ENCODE data around the gene IVNS1ABP. TPM values are rescaled to one million over a fixed set of nuclear protein-coding genes. Genes with fewer than 3 reads are reported as not detected.

IVNS1ABP gene
- total RNA-seq, 2 donors from 2014 or later: 87.2 to 141 TPM

DNA sequence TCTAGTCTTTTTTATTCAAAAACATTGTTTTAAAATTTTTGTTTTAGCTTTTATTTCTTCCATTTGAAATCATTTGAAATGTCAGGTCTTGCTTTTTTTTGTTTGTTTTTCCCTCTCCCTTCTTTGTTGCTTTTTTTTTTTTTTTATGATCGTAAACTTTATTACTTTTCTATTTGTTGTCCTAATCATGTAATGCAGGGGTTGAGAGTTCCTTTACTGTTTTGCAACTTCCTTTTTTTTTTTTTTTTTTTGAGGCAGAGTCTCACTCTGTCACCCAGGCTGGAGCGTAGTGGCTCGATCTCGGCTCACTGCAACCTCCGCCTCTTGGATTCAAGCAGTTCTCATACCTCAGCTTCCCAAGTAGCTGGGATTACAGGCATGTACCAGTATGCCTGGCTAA lies 24.8 kb downstream of the IVNS1ABP start:
- DNase-seq: no peak
- intact Hi-C loops (cut with DNase I): no loop called here

DNA sequence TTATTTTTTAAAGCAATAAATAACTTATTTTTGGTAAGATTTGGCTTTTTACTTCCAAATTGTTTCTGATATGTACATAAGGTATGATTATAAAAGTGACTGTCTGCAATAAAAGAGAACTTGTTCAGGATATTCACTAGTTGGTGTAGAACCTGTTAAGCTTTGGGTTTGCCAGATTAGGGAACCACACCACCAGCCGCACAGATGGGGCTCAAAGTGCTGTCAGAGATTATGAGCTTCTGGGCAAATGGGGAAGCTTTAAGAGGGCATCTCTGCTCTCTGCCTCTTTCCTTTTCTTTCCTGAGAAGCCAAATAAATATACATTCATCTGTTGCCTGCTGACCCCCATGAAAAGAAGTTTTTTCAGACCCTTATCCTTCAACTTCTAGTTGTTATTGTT lies 25.4 kb downstream of the IVNS1ABP start:
- no peak for DNase-seq
- no peaks in the 10 kb centered on the region for H3K36me3 ChIP-seq
- no peaks in the 10 kb centered on the region for H3K4me1 ChIP-seq
- H3K9me3 ChIP-seq: no peaks in the 10 kb centered on the region
- H3K27ac ChIP-seq: no peak overlapping the region
- H3K4me3 ChIP-seq: no peak overlapping the region
- no peaks in the 10 kb centered on the region for H3K27me3 ChIP-seq
- intact Hi-C loops (cut with DNase I): no loop called here
- TF ChIP-seq, protein P1, sequence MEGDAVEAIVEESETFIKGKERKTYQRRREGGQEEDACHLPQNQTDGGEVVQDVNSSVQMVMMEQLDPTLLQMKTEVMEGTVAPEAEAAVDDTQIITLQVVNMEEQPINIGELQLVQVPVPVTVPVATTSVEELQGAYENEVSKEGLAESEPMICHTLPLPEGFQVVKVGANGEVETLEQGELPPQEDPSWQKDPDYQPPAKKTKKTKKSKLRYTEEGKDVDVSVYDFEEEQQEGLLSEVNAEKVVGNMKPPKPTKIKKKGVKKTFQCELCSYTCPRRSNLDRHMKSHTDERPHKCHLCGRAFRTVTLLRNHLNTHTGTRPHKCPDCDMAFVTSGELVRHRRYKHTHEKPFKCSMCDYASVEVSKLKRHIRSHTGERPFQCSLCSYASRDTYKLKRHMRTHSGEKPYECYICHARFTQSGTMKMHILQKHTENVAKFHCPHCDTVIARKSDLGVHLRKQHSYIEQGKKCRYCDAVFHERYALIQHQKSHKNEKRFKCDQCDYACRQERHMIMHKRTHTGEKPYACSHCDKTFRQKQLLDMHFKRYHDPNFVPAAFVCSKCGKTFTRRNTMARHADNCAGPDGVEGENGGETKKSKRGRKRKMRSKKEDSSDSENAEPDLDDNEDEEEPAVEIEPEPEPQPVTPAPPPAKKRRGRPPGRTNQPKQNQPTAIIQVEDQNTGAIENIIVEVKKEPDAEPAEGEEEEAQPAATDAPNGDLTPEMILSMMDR (IDR thresholded peaks at IDR 0.05): no peak
- H3K9ac ChIP-seq (ENCODE audit: low read depth in 2 of 2, low read length in 2 of 2): no peak overlapping the region

More for the DNA sequence above, 24.8 kb downstream of the IVNS1ABP start:
- H3K27me3 ChIP-seq: no peaks in the 10 kb centered on the region
- no peaks in the 10 kb centered on the region for H3K9me3 ChIP-seq
- no peak overlapping the region for H3K4me3 ChIP-seq
- H3K9ac ChIP-seq (ENCODE audit: low read depth in 2 of 2, low read length in 2 of 2): no peak overlapping the region
- H3K27ac ChIP-seq: no peak overlapping the region
- no peaks in the 10 kb centered on the region for H3K36me3 ChIP-seq
- TF ChIP-seq, protein P1 (IDR thresholded peaks at IDR 0.05): no peak
- no peaks in the 10 kb centered on the region for H3K4me1 ChIP-seq

DNA sequence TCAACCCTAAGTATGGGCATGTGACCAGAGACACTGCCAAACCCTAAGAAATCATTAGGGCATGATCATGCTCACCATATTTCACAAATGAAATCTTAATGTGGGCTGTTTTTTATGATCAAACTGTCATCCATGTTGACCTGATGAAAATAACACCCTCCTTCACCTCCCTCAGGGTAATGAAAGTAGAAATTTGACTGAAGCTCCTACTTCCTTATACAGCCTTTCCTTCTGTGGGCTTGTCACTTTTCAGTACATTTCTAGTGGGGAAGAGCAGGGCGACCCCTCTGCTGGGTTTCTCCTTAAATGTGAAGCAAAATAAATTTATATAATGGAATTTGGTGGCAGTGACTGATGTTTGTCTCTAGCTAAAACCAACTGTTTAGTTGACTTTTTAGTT lies 25.9 kb downstream of the IVNS1ABP start:
- no peaks in the 10 kb centered on the region for H3K27me3 ChIP-seq
- no peak overlapping the region for H3K9ac ChIP-seq (ENCODE audit: low read depth in 2 of 2, low read length in 2 of 2)
- no peaks in the 10 kb centered on the region for H3K4me1 ChIP-seq
- no peaks in the 10 kb centered on the region for H3K36me3 ChIP-seq
- H3K27ac ChIP-seq: no peak overlapping the region
- no peak overlapping the region for H3K4me3 ChIP-seq
- no peak for DNase-seq
- intact Hi-C loops (cut with DNase I): no loop called here
- no peaks in the 10 kb centered on the region for H3K9me3 ChIP-seq
- TF ChIP-seq, protein P1 (IDR thresholded peaks at IDR 0.05): no peak

DNA sequence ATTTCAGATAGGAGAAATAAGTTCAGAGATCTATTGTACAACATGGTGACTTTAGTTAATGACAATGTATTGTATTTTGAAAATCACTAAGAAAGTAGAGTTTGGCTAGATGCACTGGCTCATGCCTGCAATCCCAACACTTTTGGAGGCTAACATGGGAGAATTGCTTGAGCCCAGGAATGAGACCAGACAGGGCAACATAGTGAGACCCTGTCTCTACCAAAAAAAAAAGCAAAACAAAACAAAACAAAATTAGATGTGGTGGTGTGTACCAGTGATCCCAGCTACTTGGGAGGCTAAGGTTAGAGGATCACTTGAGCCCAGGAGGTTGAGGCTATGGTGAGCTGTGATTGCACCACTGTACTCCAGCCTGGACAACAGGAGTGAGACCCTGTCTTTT lies 27.2 kb downstream of the IVNS1ABP start:
- Histone ChIP-seq H3K9me3 (no peaks in the 10 kb centered on the region), H3K4me3 (no peak overlapping the region), H3K27me3 (no peaks in the 10 kb centered on the region), H3K4me1 (no peaks in the 10 kb centered on the region), H3K9ac (ENCODE audit: low read depth in 2 of 2, low read length in 2 of 2) (no peak overlapping the region), H3K36me3 (no peaks in the 10 kb centered on the region), H3K27ac (no peak overlapping the region)
- TF ChIP-seq, protein P1 (IDR thresholded peaks at IDR 0.05): no peak
- intact Hi-C loops (cut with DNase I): no loop called here
- no peak for DNase-seq

DNA sequence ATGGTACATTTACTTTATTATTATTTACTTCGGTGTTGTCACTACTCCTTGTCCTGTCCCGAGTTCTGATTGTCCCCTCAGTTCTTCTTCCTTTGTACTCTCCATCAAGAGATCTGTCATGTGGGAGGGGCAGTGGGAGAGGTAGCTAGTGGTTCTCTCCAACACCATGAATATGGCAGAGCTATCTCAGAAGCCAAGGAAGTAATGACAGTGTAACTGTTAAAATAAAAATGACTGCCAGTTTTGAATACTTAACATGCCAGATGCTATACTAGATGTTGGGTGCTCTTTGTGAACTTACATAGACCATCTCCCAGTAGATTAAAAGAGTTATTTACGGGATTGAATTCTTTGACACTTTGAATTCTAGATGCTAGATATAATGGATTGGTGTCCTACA lies 28.6 kb downstream of the IVNS1ABP start:
- H3K9ac ChIP-seq (ENCODE audit: low read depth in 2 of 2, low read length in 2 of 2): no peak overlapping the region
- H3K4me3 ChIP-seq: no peak overlapping the region
- TF ChIP-seq, protein P1 (IDR thresholded peaks at IDR 0.05): no peak
- H3K4me1 ChIP-seq: no peaks in the 10 kb centered on the region
- no peaks in the 10 kb centered on the region for H3K9me3 ChIP-seq
- no peaks in the 10 kb centered on the region for H3K36me3 ChIP-seq
- no peak for DNase-seq
- intact Hi-C loops (cut with DNase I): no loop called here
- no peak overlapping the region for H3K27ac ChIP-seq
- H3K27me3 ChIP-seq: no peaks in the 10 kb centered on the region

DNA sequence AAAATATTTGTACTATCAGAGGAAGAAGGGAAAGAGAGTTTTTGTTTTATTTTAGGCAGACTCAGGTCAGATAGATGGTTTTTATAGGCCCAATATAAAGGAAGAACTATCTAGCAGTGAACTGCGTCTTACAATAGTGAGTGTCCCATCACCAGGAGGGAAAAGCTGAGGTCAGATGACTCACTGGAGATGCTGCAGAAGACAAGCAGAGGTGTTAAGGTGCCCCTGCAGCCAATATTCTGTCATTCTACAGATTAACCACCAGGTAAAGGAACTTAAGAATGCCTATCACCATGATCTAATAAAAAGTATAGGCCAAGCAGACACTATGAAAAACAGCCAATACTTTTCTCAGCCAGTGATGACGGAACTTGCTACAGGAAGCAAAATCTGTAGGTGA lies 29.6 kb downstream of the IVNS1ABP start:
- no peak overlapping the region for H3K4me3 ChIP-seq
- intact Hi-C loops (cut with DNase I): no loop called here
- H3K36me3 ChIP-seq: no peaks in the 10 kb centered on the region
- no peaks in the 10 kb centered on the region for H3K4me1 ChIP-seq
- no peak overlapping the region for H3K27ac ChIP-seq
- H3K9ac ChIP-seq (ENCODE audit: low read depth in 2 of 2, low read length in 2 of 2): no peak overlapping the region
- TF ChIP-seq, protein P1 (IDR thresholded peaks at IDR 0.05): no peak
- no peak for DNase-seq
- no peaks in the 10 kb centered on the region for H3K27me3 ChIP-seq
- H3K9me3 ChIP-seq: no peaks in the 10 kb centered on the region

Data from colonic mucosa (tissue), 4 donors.